Breast epithelium (tissue), 4 donors: ENCODE measurements around the gene FAU. TPM values are rescaled to one million over a fixed set of nuclear protein-coding genes. Genes with fewer than 3 reads are reported as not detected.
A peak's percentile ranks its signal among the peaks of the same experiment; 100 is the strongest.

Experiments
- DNase-seq, 2 donors: peaks; one replicate each; pipeline ENCODE4 v3.0.0-alpha.2; 2019; ENCODE audit warnings: low spot score in 2 of 2
- H3K27ac ChIP-seq, 2 donors: fragments of 200-600 bp; sonication (generic) in 1 of 2; one replicate each; pipeline ENCODE4 v1.5.1; 2016 to 2019; ENCODE audit warnings: mild to moderate bottlenecking in 1 of 2
- H3K27me3 ChIP-seq, 2 donors: fragments of 200-600 bp; sonication (generic) in 1 of 2; one replicate each; pipeline versions ENCODE4 v1.5.1 to v1.6.0; 2017 to 2019; ENCODE audit warnings: control low read depth in 1 of 2, mild to moderate bottlenecking in 1 of 2
- H3K36me3 ChIP-seq: fragments of 200-600 bp; one replicate; pipeline ENCODE4 v1.5.1; 2019
- H3K4me1 ChIP-seq, 2 donors: fragments of 200-600 bp; sonication (generic); one replicate each; pipeline ENCODE4 v1.5.1; 2016 to 2019; ENCODE audit warnings: control low read depth in 1 of 2
- H3K4me3 ChIP-seq, 3 donors: fragments of 200-600 bp; sonication (generic); 1 replicate in 2 of 3; 2 replicates in 1 of 3; pipeline ENCODE4 v1.5.1; 2016 to 2019; ENCODE audit warnings: mild to moderate bottlenecking in 3 of 3, moderate library complexity in 2 of 3
- H3K9me3 ChIP-seq, 2 donors: fragments of 200-600 bp; sonication (generic) in 1 of 2; one replicate each; pipeline ENCODE4 v1.5.1; 2016 to 2019; ENCODE audit warnings: control low read depth in 1 of 2
- CTCF ChIP-seq, 3 donors: fragments of 450-650 bp; IDR thresholded peaks; one replicate each; pipeline ENCODE4 v1.5.1; 2016 to 2017; ENCODE audit warnings: antibody characterized with exemption in 3 of 3, mild to moderate bottlenecking in 3 of 3, moderate library complexity in 3 of 3
- POLR2A ChIP-seq: fragments of 450-650 bp; IDR thresholded peaks from one replicate; pipeline ENCODE4 v1.6.1; 2016; ENCODE audit warnings: antibody characterized with exemption, mild to moderate bottlenecking, moderate library complexity
- POLR2AphosphoS5 ChIP-seq, 3 donors: sonication (generic); formaldehyde crosslinking; IDR thresholded peaks; one replicate each; pipeline ENCODE4 v1.6.1; 2017; ENCODE audit warnings: antibody characterized with exemption in 3 of 3
- intact Hi-C: fragments of 100-400 bp; cut with DNase I; formaldehyde crosslinking; loops from one replicate; pipeline ENCODE4 v1.15.1; 2023; ENCODE audit warnings: low total_unique reads
- total RNA-seq, 3 donors: library from RNA; depleted of rRNA; stranded (reverse); fragments of >200 nt; gene quantifications; one replicate each; pipeline ENCODE4 v1.1.0, GENCODE V29; 2016

The FAU gene
- total RNA-seq = 1,000 to 10,000 TPM in 1 of 3 donors, 100 to 1,000 TPM in 2; 786 to 1,230 (median 855) TPM

GRCh38 chr11:65121865-65122696, at the start of gene FAU, which contains the start of gene MRPL49:
TSS of gene FAU (minus strand) at chr11:65122134. CDS start at chr11:65121813, 321 bp downstream.
TSS of gene MRPL49 (plus strand) at chr11:65122321. CDS start at chr11:65122347, 26 bp downstream.
- peak within 1 kb of the TSS; percentile 84 to 88 (median 87) for H3K4me3 ChIP-seq
- no peaks in the 10 kb centered on the region for H3K27me3 ChIP-seq
- peak within 1 kb of the TSS; percentile 94 to 99 for H3K27ac ChIP-seq
- peak; percentile 99 for DNase-seq
- intact Hi-C loops = loop anchor here (10.0 kb wide), 1 partner anchor 63 kb away; the partner anchor contains the start of gene CAPN1
- no peaks in the 10 kb centered on the region for H3K9me3 ChIP-seq
- H3K36me3 ChIP-seq = peaks cover 14% of the 10 kb centered on the region
- peaks cover 5 to 7% of the 10 kb centered on the region in 2 donors for H3K4me1 ChIP-seq
- TF ChIP-seq POLR2A (peak; percentile 80), POLR2AphosphoS5 (IDR thresholded peaks at IDR 0.05) (peak; percentile 93 to 97 (median 96)), CTCF (IDR thresholded peaks at IDR 0.05) (no peak)

GRCh38 chr11:65170058-65170534, 48.2 kb upstream of the FAU start, which contains the start of gene SPDYC:
TSS of gene SPDYC (plus strand) at chr11:65170233. CDS start at chr11:65171358, 1,125 bp downstream.
- Histone ChIP-seq H3K9me3 (no peaks in the 10 kb centered on the region), H3K36me3 (no peaks in the 10 kb centered on the region), H3K4me3 (no peak within 1 kb of the TSS), H3K4me1 (no peaks in the 10 kb centered on the region), H3K27me3 (no peaks in the 10 kb centered on the region), H3K27ac (no peak within 1 kb of the TSS)
- no peak for DNase-seq
- no peak for TF ChIP-seq POLR2A
- no peak for TF ChIP-seq POLR2AphosphoS5 (IDR thresholded peaks at IDR 0.05)
- no peak for TF ChIP-seq CTCF (IDR thresholded peaks at IDR 0.05)
- intact Hi-C loops = no loop called here

GRCh38 chr11:65169164-65169641, 47.3 kb upstream of the FAU start:
- TF ChIP-seq POLR2AphosphoS5 (IDR thresholded peaks at IDR 0.05) = no peak
- TF ChIP-seq POLR2A = no peak
- no peak for TF ChIP-seq CTCF (IDR thresholded peaks at IDR 0.05)
- intact Hi-C loops = no loop called here
- H3K4me3 ChIP-seq = no peak overlapping the region
- H3K27ac ChIP-seq = no peak overlapping the region
- no peaks in the 10 kb centered on the region for H3K27me3 ChIP-seq
- no peaks in the 10 kb centered on the region for H3K4me1 ChIP-seq
- H3K9me3 ChIP-seq = no peaks in the 10 kb centered on the region
- no peak for DNase-seq
- no peaks in the 10 kb centered on the region for H3K36me3 ChIP-seq

GRCh38 chr11:65167656-65168055, 45.7 kb upstream of the FAU start:
- no peaks in the 10 kb centered on the region for H3K9me3 ChIP-seq
- H3K27ac ChIP-seq = no peak overlapping the region
- DNase-seq = no peak
- H3K36me3 ChIP-seq = no peaks in the 10 kb centered on the region
- intact Hi-C loops = no loop called here
- TF ChIP-seq POLR2AphosphoS5 (IDR thresholded peaks at IDR 0.05) (no peak), CTCF (IDR thresholded peaks at IDR 0.05) (no peak), POLR2A (no peak)
- no peak overlapping the region for H3K4me3 ChIP-seq
- no peaks in the 10 kb centered on the region for H3K27me3 ChIP-seq
- H3K4me1 ChIP-seq = no peaks in the 10 kb centered on the region

- Histone ChIP-seq H3K27ac (no peak overlapping the region), H3K9me3 (no peaks in the 10 kb centered on the region), H3K4me3 (no peak overlapping the region), H3K36me3 (no peaks in the 10 kb centered on the region), H3K4me1 (no peaks in the 10 kb centered on the region), H3K27me3 (no peaks in the 10 kb centered on the region)
- intact Hi-C loops = no loop called here
- no peak for DNase-seq
- TF ChIP-seq CTCF (IDR thresholded peaks at IDR 0.05) (no peak), POLR2A (no peak), POLR2AphosphoS5 (IDR thresholded peaks at IDR 0.05) (no peak)
These were observed 45.0 kb upstream of the FAU start for GRCh38 chr11:65166893-65167292.
